ENCODE measurements around the gene ABCD1.

The ABCD1 gene

GRCh38 chrX:153763989-153764755 lies 39.5 kb downstream of the ABCD1 start, which contains the start of gene PLXNB3:
TSS of gene PLXNB3 (plus strand) at chrX:153764249. CDS start at chrX:153765536, 1,287 bp downstream.
- peak; percentile 78 to 82 for DNase-seq

- no peak for DNase-seq
Measured at GRCh38 chrX:153764786-153765137, 40.1 kb downstream of the ABCD1 start.

GRCh38 chrX:153765138-153766079 lies 40.8 kb downstream of the ABCD1 start:
- no peak for DNase-seq

- DNase-seq, result peak; percentile 32 to 36
Measured at GRCh38 chrX:153766098-153766817, 41.6 kb downstream of the ABCD1 start.

- no peak for DNase-seq
Measured at GRCh38 chrX:153766871-153767673, 42.4 kb downstream of the ABCD1 start.

- DNase-seq, result no peak
Measured at GRCh38 chrX:153767674-153768055, 43.0 kb downstream of the ABCD1 start.

- no peak for DNase-seq
Measured at GRCh38 chrX:153768311-153769157, 43.9 kb downstream of the ABCD1 start.

- no peak for DNase-seq
Measured at GRCh38 chrX:153769158-153769864, 44.7 kb downstream of the ABCD1 start.

- DNase-seq, result no peak
Measured at GRCh38 chrX:153769865-153770600, 45.4 kb downstream of the ABCD1 start.

GRCh38 chrX:153770601-153771414 lies 46.2 kb downstream of the ABCD1 start:
- DNase-seq, result no peak

- DNase-seq, result no peak
Measured at GRCh38 chrX:153771415-153772315, 47.0 kb downstream of the ABCD1 start.

GRCh38 chrX:153772316-153773217 lies 47.9 kb downstream of the ABCD1 start:
- no peak for DNase-seq

GRCh38 chrX:153773218-153773611 lies 48.6 kb downstream of the ABCD1 start:
- no peak for DNase-seq

GRCh38 chrX:153773741-153774575 lies 49.3 kb downstream of the ABCD1 start:
- DNase-seq, result no peak

GRCh38 chrX:153774576-153775292 lies 50.1 kb downstream of the ABCD1 start:
- no peak for DNase-seq
